Stimulated activated CD4-positive, alpha-beta T cell treated with anti-CD3 and anti-CD28 coated beads, TNF-alpha, amount 100 ng/mL, for 48 hours (primary cell): ENCODE results near the gene MAP3K13.
"Not testable (repeated sequence)": the region's sequence is repeated elsewhere in the genome, so short reads cannot be mapped to it uniquely, and the experiment has no call there.

Source experiments
- DNase-seq, 3 donors: peaks; one replicate each; pipeline ENCODE4 v3.0.0-alpha.2; 2020; ENCODE audit warnings: low read depth in 3 of 3

Gene MAP3K13

GRCh38 chr3:185451432-185451831, 88.5 kb downstream of the MAP3K13 start:
- not testable (repeated sequence) for DNase-seq

- no peak for DNase-seq
These were observed 94.4 kb downstream of the MAP3K13 start for GRCh38 chr3:185457376-185457775.

GRCh38 chr3:185460309-185460708, 97.4 kb downstream of the MAP3K13 start:
- DNase-seq = no peak

- no peak for DNase-seq
These were observed 97.9 kb downstream of the MAP3K13 start for GRCh38 chr3:185460719-185461350.

GRCh38 chr3:185465471-185465870, 102.5 kb downstream of the MAP3K13 start:
- DNase-seq = no peak

- DNase-seq = not testable (repeated sequence)
These were observed 103.2 kb downstream of the MAP3K13 start for GRCh38 chr3:185466123-185466522.

GRCh38 chr3:185469542-185469941, 106.6 kb downstream of the MAP3K13 start:
- DNase-seq = no peak

GRCh38 chr3:185470323-185470722, 107.4 kb downstream of the MAP3K13 start:
- DNase-seq = no peak

GRCh38 chr3:185473290-185473815, 110.4 kb downstream of the MAP3K13 start:
- DNase-seq = no peak

GRCh38 chr3:185474922-185475321, 112.0 kb downstream of the MAP3K13 start:
- not testable (repeated sequence) for DNase-seq

GRCh38 chr3:185477316-185477715, 114.4 kb downstream of the MAP3K13 start:
- no peak for DNase-seq

GRCh38 chr3:185479373-185479945, 116.5 kb downstream of the MAP3K13 start:
- no peak for DNase-seq

- DNase-seq = no peak
These were observed 121.4 kb downstream of the MAP3K13 start for GRCh38 chr3:185484296-185484695.

- DNase-seq = no peak
These were observed 123.5 kb downstream of the MAP3K13 start for GRCh38 chr3:185486394-185486793.

GRCh38 chr3:185488465-185488864, 125.5 kb downstream of the MAP3K13 start:
- DNase-seq = no peak

- DNase-seq = no peak
These were observed 126.5 kb downstream of the MAP3K13 start for GRCh38 chr3:185489462-185489861.

- no peak for DNase-seq
These were observed 127.3 kb downstream of the MAP3K13 start for GRCh38 chr3:185490241-185490640.

- DNase-seq = peak; percentile 83 to 88 (median 88)
These were observed 135.8 kb downstream of the MAP3K13 start, which contains the start of gene TMEM41A for GRCh38 chr3:185498503-185499396. TSS of gene TMEM41A (minus strand) at chr3:185499035. CDS start at chr3:185498961, 74 bp downstream.

GRCh38 chr3:185502987-185503386, 140.1 kb downstream of the MAP3K13 start:
- DNase-seq = no peak

- no peak for DNase-seq
These were observed 140.6 kb downstream of the MAP3K13 start for GRCh38 chr3:185503521-185503920.

GRCh38 chr3:185504636-185505035, 141.7 kb downstream of the MAP3K13 start:
- DNase-seq = no peak

GRCh38 chr3:185507883-185508282, 144.9 kb downstream of the MAP3K13 start:
- no peak for DNase-seq
